Rectal smooth muscle tissue (tissue), 1 donor: ENCODE results near the gene TMEM273.
"Not testable (repeated sequence)": the region's sequence is repeated elsewhere in the genome, so short reads cannot be mapped to it uniquely, and the experiment has no call there.

Experiments
- H3K27ac ChIP-seq: one replicate; pipeline ENCODE4 v1.7.0; 2013; ENCODE audit warnings: low read depth, low read length, inconsistent platforms
- H3K27me3 ChIP-seq: one replicate; pipeline ENCODE4 v1.7.0; 2013; ENCODE audit warnings: low read length; ENCODE audit not compliant: control insufficient read depth, insufficient read depth
- H3K36me3 ChIP-seq: one replicate; pipeline ENCODE4 v1.7.0; 2013; ENCODE audit warnings: low read length; ENCODE audit not compliant: control insufficient read depth, insufficient read depth
- H3K4me1 ChIP-seq: one replicate; pipeline ENCODE4 v1.7.0; 2013; ENCODE audit warnings: low read length; ENCODE audit not compliant: control insufficient read depth, insufficient read depth
- H3K4me3 ChIP-seq: one replicate; pipeline ENCODE4 v1.7.0; 2013; ENCODE audit warnings: low read length
- H3K9ac ChIP-seq: one replicate; pipeline ENCODE4 v1.7.0; 2013; ENCODE audit warnings: low read length

The TMEM273 gene

DNA sequence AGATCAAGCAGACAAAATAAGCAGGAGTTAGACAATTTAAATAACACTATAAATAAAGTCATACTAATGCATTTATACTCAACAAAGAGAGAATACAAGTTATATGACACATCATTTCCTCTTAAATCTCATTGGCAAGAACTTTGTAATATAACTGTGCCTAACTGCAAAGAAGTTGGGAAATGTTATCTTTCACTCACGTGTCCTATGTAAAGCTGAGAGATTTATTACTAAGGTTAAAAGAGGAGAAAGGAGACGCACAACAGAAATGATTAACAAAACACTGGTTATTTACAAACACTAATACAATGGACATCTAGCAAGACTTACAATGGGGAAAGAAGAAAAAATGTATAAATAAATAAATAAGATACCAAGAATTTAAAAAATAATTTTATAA lies 12.7 kb upstream of the TMEM273 start:
- Histone ChIP-seq H3K36me3 (no peaks in the 10 kb centered on the region), H3K27me3 (peaks cover 2% of the 10 kb centered on the region), H3K27ac (no peak overlapping the region), H3K9ac (no peak overlapping the region), H3K4me1 (no peaks in the 10 kb centered on the region), H3K4me3 (no peak overlapping the region)

DNA sequence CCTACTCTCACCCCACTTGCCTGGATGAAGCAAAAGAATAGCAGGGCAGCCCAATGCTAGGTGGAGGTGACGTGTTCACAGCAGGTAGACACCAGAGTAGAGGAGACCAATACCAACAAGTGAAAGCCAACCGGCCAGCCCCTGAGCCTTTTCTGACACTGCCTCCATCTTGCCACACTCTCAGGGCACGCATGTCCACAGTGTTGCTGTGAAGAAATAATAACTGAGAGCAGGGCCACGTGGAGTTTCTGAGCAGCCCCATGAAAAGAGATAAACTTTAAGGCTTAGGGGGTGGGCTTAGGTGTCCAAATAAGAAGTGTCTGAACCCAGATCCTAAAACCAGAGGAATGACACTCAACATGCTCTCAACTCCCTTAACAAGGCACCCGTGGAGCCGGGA lies 9.0 kb upstream of the TMEM273 start:
- Histone ChIP-seq H3K4me3 (no peak overlapping the region), H3K4me1 (no peaks in the 10 kb centered on the region), H3K36me3 (no peaks in the 10 kb centered on the region), H3K27me3 (peaks cover 2% of the 10 kb centered on the region), H3K27ac (no peak overlapping the region), H3K9ac (no peak overlapping the region)

DNA sequence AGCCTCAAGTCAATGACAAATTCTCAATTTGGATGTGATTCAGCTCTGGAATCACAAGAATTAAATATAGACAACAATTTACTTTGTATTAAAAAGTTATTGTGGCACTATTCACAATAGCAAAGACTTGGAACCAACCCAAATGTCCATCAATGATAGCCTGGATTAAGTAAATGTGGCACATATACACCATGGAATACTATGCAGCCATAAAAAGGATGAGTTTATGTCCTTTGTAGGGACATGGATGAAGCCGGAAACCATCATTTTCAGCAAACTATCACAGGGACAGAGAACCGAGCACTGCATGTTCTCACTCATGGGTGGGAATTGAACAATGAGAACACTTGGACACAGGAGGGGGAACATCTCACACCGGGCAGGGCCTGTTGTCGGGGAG lies 7.7 kb upstream of the TMEM273 start:
- H3K9ac ChIP-seq, H3K4me1 ChIP-seq, H3K4me3 ChIP-seq, H3K27ac ChIP-seq, H3K27me3 ChIP-seq, H3K36me3 ChIP-seq: not testable (repeated sequence)

DNA sequence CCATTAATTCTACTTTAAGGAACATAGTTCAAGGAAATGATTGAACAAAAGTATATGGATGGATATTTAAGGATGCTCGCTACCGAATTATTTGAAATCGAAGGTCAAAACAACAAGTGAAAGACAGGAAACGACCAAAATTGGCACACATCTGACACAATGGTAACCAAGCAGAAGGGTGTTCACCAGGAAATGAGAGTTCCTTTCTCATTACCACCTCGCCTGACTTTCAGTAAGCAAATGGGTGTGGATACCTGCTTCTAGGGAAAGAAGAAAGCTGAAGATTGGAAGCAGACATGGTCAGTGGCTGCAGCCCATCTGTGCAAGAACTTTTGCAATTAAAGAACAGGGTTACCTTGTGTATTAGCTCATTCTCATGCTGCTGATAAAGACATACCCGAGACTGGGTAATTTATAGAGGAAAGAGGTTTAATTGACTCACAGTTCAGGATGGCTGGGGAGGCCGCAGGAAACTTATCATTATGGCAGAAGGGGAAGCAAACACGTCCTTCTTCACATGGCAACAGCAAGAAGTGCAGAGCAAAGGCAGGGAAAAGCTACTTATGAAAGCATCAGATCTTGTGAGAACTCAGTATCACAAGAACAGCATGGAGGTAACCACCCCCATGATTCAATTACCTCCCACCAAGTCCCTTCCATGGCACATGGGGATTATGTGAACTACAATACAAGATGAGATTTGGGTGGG lies 6.2 kb upstream of the TMEM273 start:
- Histone ChIP-seq H3K27ac (no peak overlapping the region), H3K9ac (no peak overlapping the region), H3K4me1 (no peaks in the 10 kb centered on the region), H3K4me3 (no peak overlapping the region), H3K36me3 (no peaks in the 10 kb centered on the region), H3K27me3 (no peaks in the 10 kb centered on the region)

DNA sequence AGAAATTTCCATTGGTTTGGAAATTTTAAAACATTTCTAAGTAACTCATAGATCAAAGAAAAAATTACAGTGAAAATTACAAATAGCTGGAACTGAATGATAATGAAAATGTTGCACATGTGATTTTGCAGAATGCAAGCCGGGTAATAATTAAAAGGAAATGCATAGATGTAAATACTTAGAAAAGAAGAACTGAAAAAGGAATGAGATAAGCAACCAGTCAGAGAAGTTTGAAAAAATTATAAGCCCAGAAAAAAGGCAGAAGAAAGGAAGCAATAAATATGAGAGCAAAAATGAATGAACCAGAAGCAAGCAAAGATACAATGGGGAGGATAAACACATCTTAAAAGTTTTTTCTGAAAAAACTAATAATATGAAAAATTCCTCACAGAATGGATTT lies 3.2 kb upstream of the TMEM273 start:
- Histone ChIP-seq H3K27ac (no peak overlapping the region), H3K36me3 (no peaks in the 10 kb centered on the region), H3K27me3 (no peaks in the 10 kb centered on the region), H3K4me1 (no peaks in the 10 kb centered on the region), H3K4me3 (no peak overlapping the region), H3K9ac (no peak overlapping the region)

DNA sequence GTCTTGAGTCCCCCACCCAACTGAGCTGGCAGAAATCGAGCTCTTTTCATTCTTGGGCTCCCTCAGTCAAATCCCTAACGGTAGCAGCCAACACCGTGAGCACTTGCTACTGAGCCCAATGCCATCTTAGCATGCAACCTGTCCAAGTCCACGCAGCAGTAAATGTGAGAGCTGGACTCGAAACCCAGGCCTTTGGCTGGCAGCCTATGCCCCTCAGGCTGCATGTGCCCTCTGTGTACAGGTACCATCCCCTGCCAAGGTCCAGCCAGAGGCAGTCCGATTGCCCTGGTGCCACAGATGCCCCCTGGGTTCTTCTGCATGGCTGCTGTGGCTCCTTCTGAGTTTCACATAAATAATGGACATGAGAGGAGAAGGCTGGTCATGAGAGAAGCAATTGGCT lies 1.2 kb upstream of the TMEM273 start:
- Histone ChIP-seq H3K4me1 (no peaks in the 10 kb centered on the region), H3K27ac (no peak overlapping the region), H3K4me3 (no peak overlapping the region), H3K27me3 (no peaks in the 10 kb centered on the region), H3K9ac (no peak overlapping the region), H3K36me3 (no peaks in the 10 kb centered on the region)

DNA sequence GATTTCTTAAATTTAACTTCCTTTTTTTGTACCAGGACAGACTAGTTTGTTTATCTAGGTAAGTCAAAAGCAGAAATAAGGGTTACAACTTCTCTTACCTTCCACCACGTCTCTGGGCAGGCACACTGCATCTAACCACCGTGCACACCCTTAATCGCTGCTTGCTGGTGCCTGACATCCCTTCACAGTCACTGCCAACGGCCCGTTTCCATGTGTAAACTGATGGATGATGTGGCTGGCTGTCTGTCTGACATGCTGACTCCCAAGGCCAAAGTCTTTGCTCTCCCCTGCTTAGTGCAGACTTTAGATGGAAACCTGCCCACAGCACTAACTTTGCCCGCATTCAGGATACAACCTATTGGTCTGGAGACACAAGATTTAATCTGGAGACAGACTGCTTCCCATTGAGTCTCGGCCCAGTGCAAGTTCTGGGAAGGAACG lies 1.1 kb downstream of the TMEM273 start:
- H3K4me1 ChIP-seq = no peaks in the 10 kb centered on the region
- H3K4me3 ChIP-seq = peak overlapping the region; percentile 3
- no peaks in the 10 kb centered on the region for H3K36me3 ChIP-seq
- H3K27ac ChIP-seq = no peak overlapping the region
- peak overlapping the region; percentile 10 for H3K9ac ChIP-seq
- H3K27me3 ChIP-seq = no peaks in the 10 kb centered on the region

DNA sequence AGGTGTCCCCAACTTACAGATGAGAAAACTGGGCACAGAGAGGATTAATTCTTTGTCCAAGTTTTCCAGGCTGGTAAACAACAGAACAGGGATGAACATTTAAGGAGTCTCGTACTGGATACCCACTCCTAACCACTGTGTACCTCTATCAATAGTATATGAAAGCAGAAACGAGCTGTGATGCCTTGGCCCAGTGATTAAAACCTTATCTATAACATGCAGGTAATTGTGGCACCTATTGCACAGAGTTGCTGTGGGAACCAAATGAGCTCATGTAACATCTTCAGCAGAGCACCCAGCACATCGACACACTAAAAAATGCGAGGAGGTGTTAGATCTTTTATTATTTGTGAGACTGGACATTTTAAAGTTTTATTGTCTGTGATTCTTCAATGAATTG lies 1.6 kb downstream of the TMEM273 start:
- Histone ChIP-seq H3K36me3 (no peaks in the 10 kb centered on the region), H3K4me3 (no peak overlapping the region), H3K27ac (no peak overlapping the region), H3K4me1 (no peaks in the 10 kb centered on the region), H3K9ac (no peak overlapping the region), H3K27me3 (no peaks in the 10 kb centered on the region)

DNA sequence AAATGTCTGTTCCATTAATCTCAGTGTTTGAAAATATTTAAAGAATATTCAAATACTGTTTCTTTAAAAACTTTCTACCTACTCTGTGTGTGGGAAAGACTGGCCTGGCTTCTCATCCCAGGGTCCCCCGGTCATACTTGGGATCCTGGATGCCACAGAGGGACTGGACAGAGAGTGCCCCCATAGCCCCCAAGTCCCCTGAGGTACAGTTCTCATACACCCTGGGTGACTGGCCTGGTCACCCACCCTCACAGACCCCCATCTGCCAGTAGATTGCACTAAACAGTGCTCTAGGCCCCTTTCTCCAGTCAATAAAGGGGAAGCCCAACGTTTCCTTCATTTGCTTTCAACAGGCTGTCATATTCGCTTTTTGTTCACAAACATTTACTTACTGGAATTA lies 3.0 kb downstream of the TMEM273 start:
- Histone ChIP-seq H3K27me3 (no peaks in the 10 kb centered on the region), H3K27ac (no peak overlapping the region), H3K4me3 (peak overlapping the region; percentile 18), H3K4me1 (no peaks in the 10 kb centered on the region), H3K36me3 (no peaks in the 10 kb centered on the region), H3K9ac (no peak overlapping the region)

DNA sequence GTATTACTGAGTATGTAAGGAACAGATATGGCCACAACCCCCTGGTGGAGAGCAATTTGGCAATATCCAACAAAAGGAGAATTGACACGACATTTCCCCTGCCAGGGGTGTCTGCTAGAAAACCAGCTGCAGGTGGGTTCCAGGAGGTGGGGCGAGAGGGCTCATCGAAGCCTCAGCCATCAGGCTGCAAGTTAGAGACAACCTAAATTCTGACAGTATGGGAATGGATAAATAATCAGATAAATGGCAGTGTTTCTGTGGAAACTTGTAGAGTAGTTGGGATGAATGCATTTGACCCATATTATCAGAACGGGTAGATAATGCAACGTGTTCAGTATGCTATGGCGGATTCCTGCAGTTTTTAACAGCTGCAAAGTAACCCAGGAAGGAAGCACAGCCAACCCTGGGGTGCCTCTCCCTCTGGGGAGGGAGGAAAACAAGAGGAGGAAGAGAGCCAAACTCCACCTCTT lies 3.5 kb downstream of the TMEM273 start:
- H3K4me1 ChIP-seq = no peaks in the 10 kb centered on the region
- H3K4me3 ChIP-seq = no peak overlapping the region
- H3K9ac ChIP-seq = no peak overlapping the region
- H3K27ac ChIP-seq = no peak overlapping the region
- no peaks in the 10 kb centered on the region for H3K27me3 ChIP-seq
- H3K36me3 ChIP-seq = no peaks in the 10 kb centered on the region

DNA sequence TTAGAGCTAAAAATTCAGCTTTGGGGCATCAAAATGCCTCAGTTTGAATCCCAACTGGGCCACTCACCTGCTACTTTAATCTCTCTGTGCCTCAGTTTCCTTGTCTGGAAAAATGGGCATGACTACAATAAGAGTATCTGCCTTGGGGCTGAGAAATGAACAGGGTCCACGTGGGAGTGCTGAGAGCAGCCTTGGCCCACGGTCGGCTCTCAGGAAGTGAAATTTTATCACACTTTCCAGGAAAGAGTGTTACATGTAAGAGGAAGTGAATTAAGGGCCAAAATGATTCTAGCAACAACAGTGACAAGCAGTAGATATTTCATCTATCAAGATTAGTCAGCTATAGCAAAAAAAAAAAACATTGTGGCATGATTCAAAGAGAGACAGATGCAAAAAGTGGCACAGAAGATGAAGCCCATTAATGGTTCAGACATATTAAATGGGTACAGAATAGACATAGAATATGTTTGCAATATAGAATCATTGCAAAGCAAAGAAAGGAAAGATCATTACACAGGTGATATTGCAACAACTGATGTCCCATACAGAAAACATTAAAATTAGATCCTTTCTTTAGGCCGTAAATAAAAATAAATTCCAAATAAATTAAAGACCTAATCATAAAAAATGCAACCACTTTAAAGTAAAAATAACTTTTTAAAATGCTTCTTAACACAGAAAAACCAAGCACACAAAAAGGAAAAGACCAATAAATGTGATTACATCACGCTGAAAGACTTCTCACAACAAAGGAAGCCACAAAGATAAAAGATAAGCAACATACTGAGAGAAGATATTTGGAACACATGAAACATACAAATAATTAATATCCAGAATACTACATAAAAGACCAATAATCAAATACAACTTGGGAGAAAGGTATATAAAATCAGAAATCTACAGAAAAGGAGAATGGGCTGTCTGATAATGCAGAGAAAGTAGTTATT lies 4.3 kb downstream of the TMEM273 start:
- H3K9ac ChIP-seq = no peak overlapping the region
- H3K27ac ChIP-seq = no peak overlapping the region
- H3K4me1 ChIP-seq = no peaks in the 10 kb centered on the region
- no peak overlapping the region for H3K4me3 ChIP-seq
- H3K27me3 ChIP-seq = no peaks in the 10 kb centered on the region
- no peaks in the 10 kb centered on the region for H3K36me3 ChIP-seq

DNA sequence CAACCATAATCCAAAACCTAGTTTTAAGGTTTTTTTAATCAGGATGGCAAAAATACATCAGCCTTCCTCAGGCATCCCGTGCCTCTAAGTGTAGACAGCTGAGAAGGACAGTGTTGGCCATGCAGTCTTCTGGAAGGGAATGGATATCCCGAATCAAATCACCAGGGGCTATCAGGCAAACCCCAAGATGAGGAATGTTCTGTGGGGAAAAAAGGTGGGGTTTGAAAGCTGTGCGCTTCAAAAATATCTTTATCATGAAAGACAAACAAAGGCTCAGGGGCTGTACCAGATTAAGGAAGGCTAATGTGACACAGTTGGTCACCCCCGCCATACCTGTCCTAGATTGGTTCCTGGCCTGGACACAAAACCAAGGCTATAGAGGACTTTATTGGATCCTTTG lies 5.4 kb downstream of the TMEM273 start:
- Histone ChIP-seq H3K27me3 (no peaks in the 10 kb centered on the region), H3K27ac (no peak overlapping the region), H3K4me1 (no peaks in the 10 kb centered on the region), H3K4me3 (no peak overlapping the region), H3K9ac (no peak overlapping the region), H3K36me3 (no peaks in the 10 kb centered on the region)
